Measurements from ENCODE around the gene DACT2.

GRCh38 chr6:168274037-168274952, 45.3 kb downstream of the DACT2 start:
- no peak for TF ChIP-seq SRF (IDR thresholded peaks at IDR 0.05; ENCODE audit: low read depth, low read length)
- TF ChIP-seq, protein P1, sequence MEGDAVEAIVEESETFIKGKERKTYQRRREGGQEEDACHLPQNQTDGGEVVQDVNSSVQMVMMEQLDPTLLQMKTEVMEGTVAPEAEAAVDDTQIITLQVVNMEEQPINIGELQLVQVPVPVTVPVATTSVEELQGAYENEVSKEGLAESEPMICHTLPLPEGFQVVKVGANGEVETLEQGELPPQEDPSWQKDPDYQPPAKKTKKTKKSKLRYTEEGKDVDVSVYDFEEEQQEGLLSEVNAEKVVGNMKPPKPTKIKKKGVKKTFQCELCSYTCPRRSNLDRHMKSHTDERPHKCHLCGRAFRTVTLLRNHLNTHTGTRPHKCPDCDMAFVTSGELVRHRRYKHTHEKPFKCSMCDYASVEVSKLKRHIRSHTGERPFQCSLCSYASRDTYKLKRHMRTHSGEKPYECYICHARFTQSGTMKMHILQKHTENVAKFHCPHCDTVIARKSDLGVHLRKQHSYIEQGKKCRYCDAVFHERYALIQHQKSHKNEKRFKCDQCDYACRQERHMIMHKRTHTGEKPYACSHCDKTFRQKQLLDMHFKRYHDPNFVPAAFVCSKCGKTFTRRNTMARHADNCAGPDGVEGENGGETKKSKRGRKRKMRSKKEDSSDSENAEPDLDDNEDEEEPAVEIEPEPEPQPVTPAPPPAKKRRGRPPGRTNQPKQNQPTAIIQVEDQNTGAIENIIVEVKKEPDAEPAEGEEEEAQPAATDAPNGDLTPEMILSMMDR (IDR thresholded peaks at IDR 0.05; ENCODE audit: control extremely low read depth in 1 of 3, insufficient read depth in 1 of 3, low read depth in 1 of 3, low read length in 3 of 3) = no peak
- no peak for TF ChIP-seq POLR2AphosphoS5 (IDR thresholded peaks at IDR 0.05; ENCODE audit: low read depth, low read length)
- TF ChIP-seq, protein P2, sequence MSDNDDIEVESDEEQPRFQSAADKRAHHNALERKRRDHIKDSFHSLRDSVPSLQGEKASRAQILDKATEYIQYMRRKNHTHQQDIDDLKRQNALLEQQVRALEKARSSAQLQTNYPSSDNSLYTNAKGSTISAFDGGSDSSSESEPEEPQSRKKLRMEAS (IDR thresholded peaks at IDR 0.05) = no peak
